HepG2 (cell line): ENCODE measurements around the gene MECR. TPM values are rescaled to one million over a fixed set of nuclear protein-coding genes. Genes with fewer than 3 reads are reported as not detected.

Experiments used
- ATF6 ChIP-seq: sonication (generic); formaldehyde crosslinking; conservative IDR thresholded peaks from 2 replicates; pipeline ENCODE4 v1.4.0; 2020; ENCODE audit warnings: missing genetic modification reagents
- ELF4 ChIP-seq: sonication (generic); formaldehyde crosslinking; IDR thresholded peaks from 2 replicates; pipeline ENCODE4 v1.5.0; 2020; ENCODE audit warnings: missing genetic modification reagents, mild to moderate bottlenecking, moderate library complexity, borderline replicate concordance
- HNRNPH1 ChIP-seq: fragments of 200-400 bp; formaldehyde crosslinking; optimal IDR thresholded peaks from 2 replicates; pipeline ENCODE3; 2017; ENCODE audit warnings: mild to moderate bottlenecking, low read depth, low read length
- MLXIP ChIP-seq: sonication (generic); formaldehyde crosslinking; IDR thresholded peaks from 2 replicates; pipeline ENCODE4 v1.9.0; 2021; ENCODE audit warnings: missing genetic modification reagents, borderline replicate concordance
- POGZ ChIP-seq: sonication (generic); formaldehyde crosslinking; IDR thresholded peaks from 2 replicates; pipeline ENCODE4 v1.4.0; 2020; ENCODE audit warnings: mild to moderate bottlenecking, missing genetic modification reagents
- XRCC5 ChIP-seq: fragments of 200-400 bp; formaldehyde crosslinking; optimal IDR thresholded peaks from 2 replicates; pipeline ENCODE3; 2017; ENCODE audit warnings: mild to moderate bottlenecking, low read length
- ZNF646 ChIP-seq: sonication (generic); formaldehyde crosslinking; IDR thresholded peaks from 2 replicates; pipeline ENCODE4 v1.9.0; 2021; ENCODE audit warnings: mild to moderate bottlenecking, missing genetic modification reagents
- ZNF790 ChIP-seq: sonication (generic); formaldehyde crosslinking; IDR thresholded peaks from 2 replicates; pipeline ENCODE4 v1.8.0; 2022; ENCODE audit warnings: missing genetic modification reagents, mild to moderate bottlenecking, borderline replicate concordance
- polyA plus RNA-seq, 8 experiments: library from polyadenylated mRNA; depleted of rRNA in 3 of 8; stranded (reverse) in 7 of 8; unstranded in 1 of 8; fragments of >200 nt; fragmentation: Illumina TruSeq in 4 of 8; extraction: Trizol in 4 of 8; gene quantifications; 2 replicates each; pipeline versions ENCODE4 v1.2.1 to v1.2.3, GENCODE V29; 2011 to 2016; ENCODE audit warnings: low read depth in 4 of 8, missing spikeins in 1 of 8, mixed read lengths in 1 of 8; ENCODE audit not compliant: insufficient read depth in 1 of 8
- total RNA-seq, 5 experiments: library from RNA; depleted of rRNA; stranded (reverse); fragments of >200 nt; fragmentation: Illumina TruSeq; extraction: Trizol; gene quantifications; 2 replicates each; pipeline ENCODE4 v1.2.3, GENCODE V29; 2016; ENCODE audit warnings: low read depth in 1 of 5
- TF ChIP-seq, protein P1 (sequence below): sonication (generic); formaldehyde crosslinking; IDR thresholded peaks from 2 replicates; pipeline ENCODE4 v1.4.0; 2020; ENCODE audit warnings: missing genetic modification reagents
- TF ChIP-seq, protein P2 (sequence below): sonication (generic); formaldehyde crosslinking; IDR thresholded peaks from 2 replicates; pipeline ENCODE4 v1.9.0; 2021; ENCODE audit warnings: missing genetic modification reagents, borderline replicate concordance
- TF ChIP-seq, protein P3 (sequence below): sonication (generic); formaldehyde crosslinking; IDR thresholded peaks from 2 replicates; pipeline ENCODE4 v1.4.0; 2020; ENCODE audit warnings: missing genetic modification reagents

Gene MECR
- total and polyA plus RNA-seq, 2 of the 13 experiments (the other 11 are each of a cell fraction or from before 2014, with no cell fraction given), result 18.8 to 24.9 TPM

DNA sequence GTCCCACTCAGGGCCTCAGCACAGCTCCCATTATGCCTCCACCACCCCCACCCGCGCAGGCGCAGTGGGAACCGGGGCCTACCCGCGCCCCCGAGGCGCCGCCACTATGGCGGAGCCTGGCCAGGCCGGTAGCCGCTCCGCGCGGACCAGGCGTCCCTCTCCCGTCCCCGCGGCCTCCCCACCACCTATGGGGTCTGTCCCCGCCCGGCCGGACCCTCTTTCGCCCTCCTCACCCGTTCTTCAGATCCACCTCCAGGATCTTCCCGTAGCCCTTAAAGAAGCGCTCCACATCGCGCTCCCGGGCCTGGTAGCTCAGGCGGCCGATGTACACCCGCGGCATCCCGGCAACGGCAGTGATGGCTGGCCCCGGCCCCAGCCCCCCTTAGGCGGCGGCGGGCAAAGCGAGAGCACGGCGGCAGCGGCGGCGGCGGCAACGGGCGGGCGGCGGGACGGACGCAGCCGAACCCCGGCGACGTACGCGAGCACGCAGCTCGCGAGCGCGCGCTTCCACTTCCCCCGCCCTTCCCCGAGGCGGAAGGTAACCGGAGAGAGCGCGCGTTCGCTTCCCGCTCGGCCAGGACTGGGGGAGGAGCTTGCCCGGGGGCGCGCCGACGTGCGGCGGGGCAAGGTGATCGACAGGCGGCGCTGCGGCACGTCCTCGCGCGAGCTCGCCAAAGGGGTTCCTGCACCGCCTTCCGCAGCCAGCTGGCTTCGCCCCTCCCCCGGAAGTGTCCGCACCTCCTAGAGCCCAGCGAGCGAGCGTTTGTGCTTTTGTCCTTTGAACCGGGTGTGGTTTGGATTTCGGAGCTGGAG lies 49.1 kb downstream of the MECR start, which contains the start of gene SRSF4 (continued):
- TF ChIP-seq ATF6, result no peak
- no peak for TF ChIP-seq HNRNPH1
- peak; percentile 89 for TF ChIP-seq POGZ (CRISPR knock-in tag)
- peak; percentile 44; the same call in 1 of the 2 replicates for TF ChIP-seq ELF4 (CRISPR knock-in tag)
- TF ChIP-seq, protein P1, sequence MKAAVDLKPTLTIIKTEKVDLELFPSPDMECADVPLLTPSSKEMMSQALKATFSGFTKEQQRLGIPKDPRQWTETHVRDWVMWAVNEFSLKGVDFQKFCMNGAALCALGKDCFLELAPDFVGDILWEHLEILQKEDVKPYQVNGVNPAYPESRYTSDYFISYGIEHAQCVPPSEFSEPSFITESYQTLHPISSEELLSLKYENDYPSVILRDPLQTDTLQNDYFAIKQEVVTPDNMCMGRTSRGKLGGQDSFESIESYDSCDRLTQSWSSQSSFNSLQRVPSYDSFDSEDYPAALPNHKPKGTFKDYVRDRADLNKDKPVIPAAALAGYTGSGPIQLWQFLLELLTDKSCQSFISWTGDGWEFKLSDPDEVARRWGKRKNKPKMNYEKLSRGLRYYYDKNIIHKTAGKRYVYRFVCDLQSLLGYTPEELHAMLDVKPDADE (CRISPR knock-in tag), result peak; percentile 27; the same call in 1 of the 2 replicates
- TF ChIP-seq ZNF790 (CRISPR knock-in tag), result peak; percentile 96; the same call in 1 of the 2 replicates
- no peak for TF ChIP-seq MLXIP (CRISPR knock-in tag)
- TF ChIP-seq, protein P2, sequence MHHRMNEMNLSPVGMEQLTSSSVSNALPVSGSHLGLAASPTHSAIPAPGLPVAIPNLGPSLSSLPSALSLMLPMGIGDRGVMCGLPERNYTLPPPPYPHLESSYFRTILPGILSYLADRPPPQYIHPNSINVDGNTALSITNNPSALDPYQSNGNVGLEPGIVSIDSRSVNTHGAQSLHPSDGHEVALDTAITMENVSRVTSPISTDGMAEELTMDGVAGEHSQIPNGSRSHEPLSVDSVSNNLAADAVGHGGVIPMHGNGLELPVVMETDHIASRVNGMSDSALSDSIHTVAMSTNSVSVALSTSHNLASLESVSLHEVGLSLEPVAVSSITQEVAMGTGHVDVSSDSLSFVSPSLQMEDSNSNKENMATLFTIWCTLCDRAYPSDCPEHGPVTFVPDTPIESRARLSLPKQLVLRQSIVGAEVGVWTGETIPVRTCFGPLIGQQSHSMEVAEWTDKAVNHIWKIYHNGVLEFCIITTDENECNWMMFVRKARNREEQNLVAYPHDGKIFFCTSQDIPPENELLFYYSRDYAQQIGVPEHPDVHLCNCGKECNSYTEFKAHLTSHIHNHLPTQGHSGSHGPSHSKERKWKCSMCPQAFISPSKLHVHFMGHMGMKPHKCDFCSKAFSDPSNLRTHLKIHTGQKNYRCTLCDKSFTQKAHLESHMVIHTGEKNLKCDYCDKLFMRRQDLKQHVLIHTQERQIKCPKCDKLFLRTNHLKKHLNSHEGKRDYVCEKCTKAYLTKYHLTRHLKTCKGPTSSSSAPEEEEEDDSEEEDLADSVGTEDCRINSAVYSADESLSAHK, result no peak
- TF ChIP-seq, protein P3, sequence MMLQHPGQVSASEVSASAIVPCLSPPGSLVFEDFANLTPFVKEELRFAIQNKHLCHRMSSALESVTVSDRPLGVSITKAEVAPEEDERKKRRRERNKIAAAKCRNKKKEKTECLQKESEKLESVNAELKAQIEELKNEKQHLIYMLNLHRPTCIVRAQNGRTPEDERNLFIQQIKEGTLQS (CRISPR knock-in tag), result peak; percentile 66
- TF ChIP-seq XRCC5, result peak; percentile 85
- TF ChIP-seq ZNF646 (CRISPR knock-in tag), result no peak; the same call in 1 of the 2 replicates
